OCI-LY3 (cell line): Measurements from ENCODE around the gene EYS.

Source experiments
- H2AFZ ChIP-seq: fragments of 200-600, 300-600 bp; shearing (Covaris generic); 2 replicates; pipeline ENCODE4 v1.6.0; 2014; ENCODE audit warnings: antibody characterized with exemption, low read depth, low read length
- H3K27ac ChIP-seq: fragments of 200-600, 300-600 bp; sonication (generic); 2 replicates; pipeline ENCODE4 v1.5.1; 2014; ENCODE audit warnings: mild to moderate bottlenecking, low read length, moderate library complexity, mixed read lengths
- H3K27me3 ChIP-seq: fragments of 200-600, 300-600 bp; sonication (generic); 2 replicates; pipeline ENCODE4 v1.6.1; 2014; ENCODE audit warnings: low read depth, low read length, mixed read lengths
- H3K36me3 ChIP-seq: fragments of 200-600, 300-600 bp; sonication (generic); replicated peaks from 2 replicates; pipeline ENCODE3; 2014; ENCODE audit warnings: low read depth, low read length, mixed read lengths
- H3K4me1 ChIP-seq: fragments of 300-600, 200-600 bp; sonication (generic); 2 replicates; pipeline ENCODE4 v1.6.1; 2014; ENCODE audit warnings: low read length, mixed read lengths
- H3K4me2 ChIP-seq: fragments of 200-600, 300-600 bp; sonication (generic); 2 replicates; pipeline ENCODE4 v1.6.1; 2014; ENCODE audit warnings: low read length, mixed read lengths
- H3K4me3 ChIP-seq: fragments of 300-600, 200-600 bp; sonication (generic); 2 replicates; pipeline ENCODE4 v1.5.1; 2014; ENCODE audit warnings: antibody characterized with exemption, mild to moderate bottlenecking, low read length, moderate library complexity
- H3K79me2 ChIP-seq: fragments of 300-600, 200-600 bp; shearing (Covaris generic); 2 replicates; pipeline ENCODE4 v1.6.1; 2014; ENCODE audit warnings: mild to moderate bottlenecking, low read length, mixed read lengths
- H3K9ac ChIP-seq: fragments of 300-600, 200-600 bp; shearing (Covaris generic); 2 replicates; pipeline ENCODE4 v1.6.0; 2014; ENCODE audit warnings: mild to moderate bottlenecking, low read length, moderate library complexity
- H3K9me3 ChIP-seq: fragments of 200-600, 300-600 bp; shearing (Covaris generic); 2 replicates; pipeline ENCODE4 v1.6.1; 2014; ENCODE audit warnings: low read length, mixed read lengths; ENCODE audit not compliant: insufficient read depth
- H4K20me1 ChIP-seq: fragments of 200-600, 300-600 bp; sonication (generic); 2 replicates; pipeline ENCODE4 v1.6.1; 2016; ENCODE audit warnings: low read length, mixed read lengths; ENCODE audit not compliant: insufficient read depth
- EZH2phosphoT487 ChIP-seq: fragments of 200-600 bp; shearing (Covaris generic); IDR thresholded peaks from 2 replicates; pipeline ENCODE4 v1.6.1; 2018; ENCODE audit warnings: antibody characterized with exemption, mixed run types, low read depth
- TF ChIP-seq, protein P1 (sequence below): fragments of 200-600, 300-600 bp; sonication (generic); IDR thresholded peaks from 2 replicates; pipeline ENCODE4 v1.5.1; 2014; ENCODE audit warnings: antibody characterized with exemption, low read length, low read depth

EYS gene

DNA sequence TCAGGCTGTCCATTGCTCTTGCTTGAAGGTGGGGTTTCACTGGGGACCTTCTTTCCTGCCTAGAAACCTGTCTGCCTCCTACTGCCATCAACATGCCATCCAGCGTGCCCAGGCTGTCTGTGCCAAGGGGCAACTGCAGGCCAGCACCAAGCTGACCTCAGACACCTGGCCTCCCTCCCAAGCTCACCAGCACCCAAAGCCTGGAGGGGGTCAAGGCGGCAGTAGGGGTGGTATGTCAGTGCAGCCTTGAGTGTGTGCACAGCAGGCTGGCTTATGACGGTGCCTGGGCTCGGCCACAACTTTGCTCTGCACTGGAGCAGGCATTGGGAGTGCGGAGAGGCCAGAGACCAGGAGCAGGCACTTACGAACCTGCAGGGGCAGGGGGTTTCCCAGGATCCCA lies 149.0 kb downstream of the EYS start:
- Histone ChIP-seq H3K4me2 (no peak overlapping the region), H3K79me2 (no peaks in the 10 kb centered on the region), H2AFZ (0 out of 2 replicates have a peak overlapping the region, but pooled peaks have one; percentile 37), H3K9ac (no peak overlapping the region), H3K4me1 (no peaks in the 10 kb centered on the region), H3K27me3 (no peaks in the 10 kb centered on the region), H3K36me3 (no peaks in the 10 kb centered on the region), H3K4me3 (no peak overlapping the region), H3K9me3 (no peaks in the 10 kb centered on the region), H4K20me1 (no peaks in the 10 kb centered on the region), H3K27ac (no peak overlapping the region)
- TF ChIP-seq, protein P1, sequence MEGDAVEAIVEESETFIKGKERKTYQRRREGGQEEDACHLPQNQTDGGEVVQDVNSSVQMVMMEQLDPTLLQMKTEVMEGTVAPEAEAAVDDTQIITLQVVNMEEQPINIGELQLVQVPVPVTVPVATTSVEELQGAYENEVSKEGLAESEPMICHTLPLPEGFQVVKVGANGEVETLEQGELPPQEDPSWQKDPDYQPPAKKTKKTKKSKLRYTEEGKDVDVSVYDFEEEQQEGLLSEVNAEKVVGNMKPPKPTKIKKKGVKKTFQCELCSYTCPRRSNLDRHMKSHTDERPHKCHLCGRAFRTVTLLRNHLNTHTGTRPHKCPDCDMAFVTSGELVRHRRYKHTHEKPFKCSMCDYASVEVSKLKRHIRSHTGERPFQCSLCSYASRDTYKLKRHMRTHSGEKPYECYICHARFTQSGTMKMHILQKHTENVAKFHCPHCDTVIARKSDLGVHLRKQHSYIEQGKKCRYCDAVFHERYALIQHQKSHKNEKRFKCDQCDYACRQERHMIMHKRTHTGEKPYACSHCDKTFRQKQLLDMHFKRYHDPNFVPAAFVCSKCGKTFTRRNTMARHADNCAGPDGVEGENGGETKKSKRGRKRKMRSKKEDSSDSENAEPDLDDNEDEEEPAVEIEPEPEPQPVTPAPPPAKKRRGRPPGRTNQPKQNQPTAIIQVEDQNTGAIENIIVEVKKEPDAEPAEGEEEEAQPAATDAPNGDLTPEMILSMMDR, result no peak
- TF ChIP-seq EZH2phosphoT487, result no peak

DNA sequence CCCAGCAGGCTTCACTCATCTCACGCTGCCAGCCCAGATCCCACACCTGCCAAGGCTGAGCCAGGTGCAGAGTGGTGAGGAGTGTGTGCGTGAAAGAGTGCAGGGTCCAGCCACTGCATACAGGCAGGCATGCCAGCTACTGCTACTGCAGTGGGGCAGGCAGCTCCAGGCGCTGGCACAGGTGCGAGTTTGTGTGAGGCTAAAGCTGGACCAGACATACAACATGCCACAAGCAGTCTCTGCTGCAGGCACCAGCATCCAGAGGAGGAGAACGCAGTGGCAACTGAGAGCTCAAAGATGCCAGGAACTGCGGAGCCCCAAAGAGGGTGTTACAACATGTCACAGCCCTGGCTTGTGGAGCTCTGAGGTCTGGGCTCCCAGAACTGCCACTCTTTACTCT lies 149.8 kb downstream of the EYS start:
- Histone ChIP-seq H2AFZ (peak overlapping the region; percentile 17; the same call in 1 of the 2 replicates), H3K4me2 (no peak overlapping the region), H4K20me1 (no peaks in the 10 kb centered on the region), H3K27ac (no peak overlapping the region), H3K4me1 (no peaks in the 10 kb centered on the region), H3K27me3 (no peaks in the 10 kb centered on the region), H3K79me2 (no peaks in the 10 kb centered on the region), H3K36me3 (no peaks in the 10 kb centered on the region), H3K9me3 (no peaks in the 10 kb centered on the region), H3K9ac (no peak overlapping the region), H3K4me3 (no peak overlapping the region)
- TF ChIP-seq, protein P1, result no peak
- TF ChIP-seq EZH2phosphoT487, result no peak

DNA sequence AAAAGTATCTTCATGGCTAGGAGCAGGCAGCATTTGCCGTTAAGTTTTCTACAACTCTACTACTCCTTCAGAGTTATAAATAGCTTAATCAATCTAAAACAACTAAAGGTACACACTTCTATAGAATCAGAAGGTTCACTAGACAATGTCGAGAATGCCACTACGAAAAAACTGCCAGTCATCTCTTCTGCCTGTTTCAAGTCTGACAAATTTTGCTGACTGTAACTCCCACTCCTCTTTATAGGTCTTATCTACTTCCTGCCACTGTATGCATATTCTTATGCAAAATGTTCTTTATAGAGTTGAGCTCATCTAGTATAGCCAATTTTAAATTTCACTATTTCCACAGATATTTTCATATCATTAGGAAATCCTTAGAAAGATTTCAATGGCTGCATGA lies 160.1 kb downstream of the EYS start:
- Histone ChIP-seq H3K4me2 (no peak overlapping the region), H4K20me1 (no peaks in the 10 kb centered on the region), H3K4me1 (no peaks in the 10 kb centered on the region)

DNA sequence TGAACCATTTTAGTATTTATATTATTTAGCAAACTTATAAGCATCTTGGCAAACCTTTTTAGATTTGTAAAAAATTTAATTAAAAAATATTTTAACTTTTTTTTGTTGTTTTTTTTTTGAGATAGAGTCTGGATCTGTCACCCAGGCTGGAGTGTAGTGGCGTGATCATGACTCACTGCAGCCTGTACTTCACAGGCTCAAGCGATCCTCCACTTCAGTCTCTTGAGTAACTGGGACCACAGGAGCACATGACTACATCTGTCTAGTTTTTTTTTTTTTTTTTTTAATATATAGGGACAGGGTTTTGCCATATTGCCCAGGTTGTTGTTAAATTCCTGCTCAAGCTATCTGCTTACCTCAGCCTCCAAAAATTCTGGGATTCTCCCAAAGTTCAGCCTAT lies 161.1 kb downstream of the EYS start:
- H3K4me3 ChIP-seq, result no peak overlapping the region
- no peaks in the 10 kb centered on the region for H3K9me3 ChIP-seq
- no peak overlapping the region for H2AFZ ChIP-seq
- no peak overlapping the region for H3K27ac ChIP-seq
- TF ChIP-seq, protein P1, result no peak
- TF ChIP-seq EZH2phosphoT487, result no peak
- H3K4me1 ChIP-seq, result no peaks in the 10 kb centered on the region
- no peaks in the 10 kb centered on the region for H3K27me3 ChIP-seq
- H3K9ac ChIP-seq, result no peak overlapping the region
- no peak overlapping the region for H3K4me2 ChIP-seq
- no peaks in the 10 kb centered on the region for H3K36me3 ChIP-seq
- no peaks in the 10 kb centered on the region for H3K79me2 ChIP-seq
- H4K20me1 ChIP-seq, result no peaks in the 10 kb centered on the region

More for the DNA sequence above, 160.1 kb downstream of the EYS start:
- Histone ChIP-seq H3K36me3 (no peaks in the 10 kb centered on the region), H3K9me3 (no peaks in the 10 kb centered on the region), H3K79me2 (no peaks in the 10 kb centered on the region), H3K9ac (no peak overlapping the region), H3K4me3 (no peak overlapping the region), H3K27me3 (no peaks in the 10 kb centered on the region), H3K27ac (no peak overlapping the region), H2AFZ (no peak overlapping the region)
- no peak for TF ChIP-seq EZH2phosphoT487
- TF ChIP-seq, protein P1, result no peak
